Stimulated activated CD8-positive, alpha-beta memory T cell treated with anti-CD3 and anti-CD28 coated beads, Interleukin-4, amount 100 ng/mL, for 4 hours (primary cell): ENCODE results near the gene PID1.

ENCODE experiments used
- DNase-seq, 2 donors: peaks; one replicate each; pipeline ENCODE4 v3.0.0-alpha.2; 2020; ENCODE audit warnings: low read depth in 2 of 2, low spot score in 1 of 2

Gene PID1, protein sequence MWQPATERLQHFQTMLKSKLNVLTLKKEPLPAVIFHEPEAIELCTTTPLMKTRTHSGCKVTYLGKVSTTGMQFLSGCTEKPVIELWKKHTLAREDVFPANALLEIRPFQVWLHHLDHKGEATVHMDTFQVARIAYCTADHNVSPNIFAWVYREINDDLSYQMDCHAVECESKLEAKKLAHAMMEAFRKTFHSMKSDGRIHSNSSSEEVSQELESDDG

DNA sequence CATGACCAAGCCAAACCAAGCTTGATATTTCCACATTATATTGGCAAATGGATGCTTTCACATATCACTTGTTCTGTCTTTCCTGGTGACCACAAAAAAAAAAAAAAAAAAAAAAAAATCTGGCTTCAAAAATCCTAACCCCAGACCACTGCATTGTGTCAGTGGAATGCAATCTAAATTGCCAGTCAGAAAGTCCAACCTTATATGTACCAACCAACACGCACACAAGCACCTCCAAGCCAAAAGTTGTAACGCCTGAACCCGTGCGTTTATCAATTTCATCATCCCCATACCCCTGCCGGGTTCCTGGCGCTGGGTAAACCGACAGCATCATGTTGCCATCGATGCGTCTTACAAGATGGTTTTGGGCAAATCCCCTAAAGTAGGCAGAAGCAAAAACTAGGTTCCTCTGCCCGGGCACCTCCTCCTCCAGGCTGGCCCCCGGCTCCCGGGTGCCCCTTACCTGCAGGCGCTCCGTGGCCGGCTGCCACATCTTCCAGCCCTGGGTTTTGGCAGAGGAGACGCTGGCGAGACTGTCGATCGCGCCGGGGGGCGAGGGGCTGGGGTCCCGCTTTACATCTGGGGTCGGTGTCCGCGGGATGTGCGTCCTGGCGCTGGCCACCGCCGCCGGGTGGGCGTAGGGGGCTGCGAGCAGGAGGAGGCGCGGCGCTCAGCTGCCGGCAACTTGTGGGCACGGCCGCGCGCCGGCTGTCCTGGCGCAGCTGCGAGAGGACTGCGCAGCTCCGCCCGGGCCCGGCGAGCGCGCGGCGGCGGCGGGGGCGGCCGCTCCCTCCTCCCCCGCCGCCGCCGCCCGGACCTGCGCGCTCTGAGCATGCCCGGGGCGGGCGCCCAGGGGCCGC, at the start of gene PID1:
Gene PID1 (minus strand): TSS at position 737 of the 860 bp plus-strand sequence. CDS start 244 bp downstream, at position 493.
- DNase-seq = no peak

GRCh38 chr2:229319558-229319957, 48.5 kb upstream of the PID1 start:
- DNase-seq = no peak

- no peak for DNase-seq
Observed at GRCh38 chr2:229314117-229314516, 43.0 kb upstream of the PID1 start.

GRCh38 chr2:229313591-229313990, 42.5 kb upstream of the PID1 start:
- DNase-seq = no peak

GRCh38 chr2:229301237-229301636, 30.1 kb upstream of the PID1 start:
- no peak for DNase-seq

DNA sequence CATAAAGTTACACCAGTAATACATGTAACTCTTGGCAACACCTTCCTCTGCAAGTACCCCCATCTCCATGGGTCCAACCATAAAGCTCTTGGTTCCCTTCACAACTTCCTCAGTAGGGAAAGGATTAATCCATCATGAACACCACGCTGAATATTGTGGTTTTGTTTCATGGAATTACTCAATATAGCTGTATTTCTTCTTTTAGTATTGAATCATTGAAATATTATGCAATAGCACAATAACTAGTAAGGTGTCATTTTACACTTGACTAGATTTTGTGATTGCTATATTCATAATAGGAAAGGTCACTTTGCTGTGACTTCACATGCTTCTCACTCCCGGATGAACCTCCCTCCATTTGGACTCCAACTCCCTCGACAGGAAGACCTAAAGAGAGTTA, 29.7 kb upstream of the PID1 start:
- no peak for DNase-seq

DNA sequence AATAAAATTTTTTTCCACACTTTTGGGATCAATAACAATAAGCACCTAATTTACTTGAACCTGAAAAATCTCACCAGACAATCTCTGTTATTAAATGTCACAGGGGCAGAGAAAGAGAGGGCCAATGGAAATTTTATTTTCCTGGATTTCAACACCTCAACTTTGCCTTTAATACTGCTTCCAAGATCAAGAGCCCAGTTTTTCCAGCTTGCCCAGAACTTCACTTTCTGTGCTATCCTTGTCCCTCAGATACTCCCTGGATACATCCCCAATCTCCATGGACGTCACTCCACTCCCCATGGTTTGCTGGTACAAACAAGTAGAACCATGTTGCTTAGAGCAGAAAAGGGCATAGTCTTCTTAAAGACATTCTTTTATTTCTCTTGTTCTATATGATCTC, 29.3 kb upstream of the PID1 start:
- no peak for DNase-seq

GRCh38 chr2:229297247-229297646, 26.2 kb upstream of the PID1 start:
- DNase-seq = no peak

DNA sequence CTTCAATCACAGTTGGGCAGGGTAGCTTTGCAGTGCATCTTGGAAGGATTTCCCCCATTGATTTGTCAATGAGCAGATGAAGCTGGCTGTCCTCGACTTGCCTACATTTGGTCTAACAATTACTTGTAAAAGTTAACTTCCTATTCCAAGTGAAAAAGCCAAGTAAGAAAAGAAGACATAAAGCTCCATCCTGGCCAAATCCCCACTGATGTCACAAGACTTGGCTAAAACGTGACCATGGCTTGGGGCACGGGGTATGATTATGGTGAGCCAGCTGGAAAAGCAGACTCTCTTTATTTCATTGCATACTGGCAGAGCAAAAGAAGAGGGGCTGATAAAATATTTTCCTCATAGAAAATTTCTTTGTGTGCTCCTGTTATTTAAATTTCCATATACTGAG, 25.4 kb upstream of the PID1 start:
- no peak for DNase-seq

GRCh38 chr2:229296016-229296415, 24.9 kb upstream of the PID1 start:
- no peak for DNase-seq

DNA sequence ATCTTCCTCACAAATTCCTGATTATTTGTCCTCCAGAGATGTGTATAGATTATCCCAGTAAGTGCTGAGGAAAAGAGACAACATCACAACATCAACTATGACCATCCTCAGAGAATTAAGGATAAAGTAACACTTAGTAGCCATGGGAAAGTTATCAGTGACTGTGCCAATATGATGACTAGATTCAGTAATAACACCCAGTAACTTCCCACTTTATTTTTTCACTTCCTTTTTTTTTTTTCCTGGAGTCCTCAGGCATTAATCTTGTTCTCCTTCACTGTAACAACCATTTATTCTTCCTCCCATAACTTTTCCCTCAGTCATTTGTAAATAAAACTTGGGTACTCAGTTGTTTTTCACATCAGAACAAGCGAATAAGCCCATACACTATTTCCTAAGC, 16.7 kb upstream of the PID1 start:
- no peak for DNase-seq

- DNase-seq = no peak
Observed at GRCh38 chr2:229282758-229283546, 11.9 kb upstream of the PID1 start.

DNA sequence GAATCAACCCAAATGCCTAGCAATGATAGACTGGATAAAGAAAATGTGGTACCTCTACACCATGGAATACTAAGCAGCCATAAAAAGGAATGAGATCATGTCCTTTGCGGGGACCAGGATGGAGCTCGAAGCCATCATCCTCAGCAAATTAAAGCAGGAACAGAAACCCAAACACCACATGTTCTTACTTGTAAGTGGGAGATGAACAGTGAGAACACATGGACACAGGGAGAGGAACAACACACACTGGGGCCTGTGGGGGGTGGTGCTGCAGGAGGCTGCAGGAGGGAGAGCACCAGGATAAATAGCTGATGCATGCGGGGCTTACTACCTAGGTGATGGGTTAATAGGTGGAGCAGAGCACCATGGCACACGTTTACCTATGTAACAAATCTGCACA, 8.4 kb upstream of the PID1 start:
- no peak for DNase-seq

DNA sequence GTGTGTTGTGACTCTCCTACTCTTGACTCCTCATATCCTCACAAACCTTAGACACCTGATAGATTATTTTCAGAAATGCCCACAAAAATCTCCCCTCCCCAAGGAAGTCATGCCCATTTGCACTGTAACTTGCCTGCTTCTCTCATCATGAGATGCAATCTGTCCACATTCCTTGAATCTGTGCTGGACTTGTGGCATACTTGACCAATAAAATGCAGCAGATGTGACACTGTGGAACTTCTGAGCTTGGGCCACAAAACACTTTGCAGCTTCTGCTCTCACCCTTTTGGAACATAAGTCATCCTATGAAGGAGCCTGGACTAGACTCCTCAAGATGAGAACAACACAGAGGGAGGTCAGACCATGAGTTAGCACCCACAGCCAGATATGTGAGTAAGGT, 4.4 kb upstream of the PID1 start:
- DNase-seq = no peak

- no peak for DNase-seq
Observed at GRCh38 chr2:229273723-229274338, 2.7 kb upstream of the PID1 start.

- DNase-seq = no peak
Observed at GRCh38 chr2:229273006-229273722, 2.1 kb upstream of the PID1 start.

- no peak for DNase-seq
Observed at GRCh38 chr2:229269941-229270340, 1.1 kb downstream of the PID1 start.

DNA sequence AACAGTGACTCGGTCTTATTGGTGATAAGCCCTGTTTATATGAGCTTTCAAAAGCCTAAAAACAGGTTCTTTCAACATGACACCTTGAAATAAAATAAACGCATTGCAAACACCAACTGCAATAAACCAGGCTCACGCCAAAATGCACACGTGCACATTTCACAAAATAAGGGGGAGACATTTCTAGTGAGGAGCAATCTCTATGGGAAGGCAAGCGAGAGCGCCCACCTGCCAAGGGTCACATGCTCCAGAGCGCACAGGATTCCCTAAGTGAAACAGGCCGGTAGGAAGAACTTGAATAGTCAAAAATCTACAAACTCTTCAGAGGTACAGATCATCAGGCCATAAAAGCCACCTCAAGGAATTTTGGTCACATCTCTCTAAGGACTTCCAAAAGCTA, 1.9 kb downstream of the PID1 start:
- no peak for DNase-seq

DNA sequence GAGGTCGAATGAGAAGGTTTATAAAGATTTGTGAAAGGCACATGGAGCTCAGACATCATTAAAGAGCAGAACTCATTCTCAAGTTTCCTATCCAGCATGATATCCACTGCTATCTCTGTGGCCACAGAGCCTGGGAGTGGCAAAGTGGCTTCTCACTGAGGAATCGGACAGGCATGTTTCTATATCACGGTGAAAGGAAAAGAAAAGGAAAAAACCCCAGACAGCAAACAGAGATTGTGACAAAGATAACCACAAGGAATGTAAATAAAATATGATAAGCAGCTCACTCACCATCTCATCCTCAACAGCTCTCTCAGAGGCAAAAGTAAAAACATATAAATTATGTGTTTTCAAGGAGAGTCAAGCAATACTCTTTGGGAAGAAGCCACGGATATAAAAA, 2.5 kb downstream of the PID1 start:
- no peak for DNase-seq

DNA sequence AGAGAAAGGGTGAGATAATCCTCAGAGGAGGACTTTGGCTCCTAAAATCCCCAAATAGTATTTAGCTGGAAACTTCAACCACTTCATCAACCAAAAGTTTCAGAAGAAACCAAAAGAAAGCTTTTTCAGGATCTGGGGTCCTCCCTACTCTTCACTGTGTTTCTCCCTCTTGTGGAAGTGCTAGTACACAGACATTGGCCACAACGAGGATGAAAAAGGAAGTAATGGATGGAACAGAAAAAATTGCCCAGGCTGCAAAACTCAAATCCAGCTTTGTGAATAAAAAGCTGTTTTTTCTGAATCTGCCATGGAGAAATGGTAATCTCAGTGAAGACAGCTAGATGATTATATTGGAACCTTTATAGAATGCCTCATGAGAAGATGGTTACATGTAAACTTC, 4.0 kb downstream of the PID1 start:
- no peak for DNase-seq

- DNase-seq = no peak
Observed at GRCh38 chr2:229265727-229266126, 5.4 kb downstream of the PID1 start.
